HG03558 (cell line): ENCODE results near the gene PIP5KL1.

Experiments used
- ATAC-seq: cut with Tn5 transposase; IDR thresholded peaks from one replicate; pipeline ENCODE4 v1.9.1; 2021; ENCODE audit warnings: moderate number of reproducible peaks; ENCODE audit not compliant: unreplicated experiment; ENCODE audit errors: extremely low read depth

PIP5KL1 gene

DNA sequence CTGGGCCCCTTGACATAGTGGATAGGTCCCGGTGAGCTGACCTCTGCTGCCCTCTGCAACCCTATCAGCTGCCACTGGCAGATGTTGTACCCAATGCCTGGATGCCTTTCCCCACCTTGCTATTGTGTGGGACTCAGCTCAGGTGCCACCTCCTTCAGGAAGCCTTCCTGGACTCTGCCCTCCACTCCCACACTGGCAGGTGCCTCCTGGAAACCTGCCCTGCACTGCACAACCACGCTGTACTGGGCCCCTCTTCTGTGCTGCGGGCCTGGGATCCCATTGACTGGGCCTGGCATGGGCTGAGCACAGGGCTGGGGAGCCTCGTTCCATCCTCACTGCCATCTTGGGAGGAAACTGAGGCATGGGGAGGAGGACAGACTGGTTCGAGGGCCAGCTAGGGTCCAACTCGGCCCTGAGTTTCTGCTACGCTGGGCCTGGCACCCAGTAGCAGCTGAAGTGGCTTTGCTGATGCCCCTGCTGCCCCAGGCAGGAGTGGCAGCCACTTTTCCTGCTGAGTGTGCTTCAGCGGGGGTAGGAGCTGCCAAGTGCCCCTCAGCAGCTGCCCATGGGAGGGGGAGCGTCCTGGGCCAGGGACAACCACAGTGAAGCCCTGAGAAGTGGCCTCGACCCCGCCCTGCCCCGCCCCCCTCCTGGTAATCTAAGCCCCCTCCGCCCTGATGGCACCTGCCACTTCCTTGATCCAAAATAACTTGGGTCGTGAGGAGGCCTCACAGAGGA, 54.4 kb downstream of the PIP5KL1 start:
- no peak for ATAC-seq

DNA sequence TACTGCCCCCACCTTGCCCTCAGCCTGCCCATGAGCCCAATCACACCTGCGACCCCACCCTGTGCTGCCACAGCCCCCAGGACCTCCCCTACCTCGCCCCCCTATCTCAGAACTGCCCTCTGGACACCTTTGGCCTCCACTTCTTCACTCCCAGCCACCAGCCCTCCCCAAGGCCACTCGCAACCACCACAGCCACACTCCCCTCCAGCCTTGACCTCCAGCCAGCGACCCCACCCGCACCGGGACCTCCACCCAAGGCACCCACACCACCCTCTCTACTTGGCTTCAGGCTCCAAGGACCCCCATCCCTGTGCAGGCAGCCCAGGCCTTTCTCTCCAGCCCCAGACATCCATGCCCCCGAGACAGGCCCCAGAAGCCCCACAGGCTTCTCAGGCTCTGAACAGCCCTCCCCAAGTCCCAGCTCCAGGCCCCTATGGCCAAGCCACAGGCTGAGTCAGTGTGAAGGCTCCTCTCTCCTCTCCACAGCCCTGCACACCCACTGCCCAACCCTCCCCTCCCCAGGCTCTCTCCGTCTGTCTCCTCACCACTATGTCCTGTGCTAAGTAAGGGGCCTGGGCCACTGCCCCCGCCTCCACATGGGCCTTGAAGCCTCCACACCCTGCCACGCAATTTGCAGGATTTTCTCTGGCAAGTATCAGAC, 55.1 kb downstream of the PIP5KL1 start:
- ATAC-seq: no peak

DNA sequence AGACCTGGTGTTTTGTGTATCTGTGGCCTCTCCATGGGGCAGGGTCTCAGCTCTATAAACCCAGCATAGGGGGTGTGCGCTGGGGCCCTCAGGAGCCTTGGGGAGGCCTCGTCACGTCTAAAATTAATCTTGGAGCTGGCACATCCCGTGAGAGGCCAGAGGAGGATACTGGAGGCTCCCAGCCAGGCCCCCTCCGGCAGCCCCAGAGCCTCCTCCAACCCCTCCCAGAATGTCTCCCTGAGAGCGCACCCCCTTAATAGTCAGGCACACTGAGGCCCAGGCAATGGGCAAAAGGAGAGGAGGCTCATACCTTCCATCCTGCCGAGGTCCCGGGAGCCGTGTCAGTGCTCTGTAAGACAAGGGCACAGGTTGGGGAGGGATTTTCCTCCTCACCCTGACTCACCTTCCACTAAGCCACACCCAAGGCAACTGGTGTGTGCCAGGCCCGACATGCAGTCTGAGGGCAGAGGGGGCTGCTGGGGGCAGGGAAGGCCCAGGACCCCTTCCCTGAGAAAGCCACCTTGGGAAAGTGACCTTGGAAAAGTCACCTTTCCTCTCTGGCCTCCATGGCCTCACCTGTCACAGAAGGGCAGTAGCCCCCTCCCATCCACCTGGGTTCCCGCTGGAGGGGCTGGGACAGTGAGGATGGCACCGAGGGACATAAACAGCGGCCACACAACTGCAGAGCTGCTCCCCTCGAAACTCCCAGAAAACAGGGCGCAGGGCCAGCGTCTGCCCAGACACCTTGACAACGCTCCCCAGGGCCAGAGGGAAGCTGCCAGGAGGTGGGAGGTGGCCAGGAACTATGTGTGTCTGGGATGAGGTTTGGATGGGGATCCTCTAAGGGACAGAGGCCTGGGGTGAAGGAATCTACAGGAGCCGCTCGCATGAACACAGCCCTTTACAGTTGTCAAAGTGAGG, 56.0 kb downstream of the PIP5KL1 start:
- no peak for ATAC-seq

DNA sequence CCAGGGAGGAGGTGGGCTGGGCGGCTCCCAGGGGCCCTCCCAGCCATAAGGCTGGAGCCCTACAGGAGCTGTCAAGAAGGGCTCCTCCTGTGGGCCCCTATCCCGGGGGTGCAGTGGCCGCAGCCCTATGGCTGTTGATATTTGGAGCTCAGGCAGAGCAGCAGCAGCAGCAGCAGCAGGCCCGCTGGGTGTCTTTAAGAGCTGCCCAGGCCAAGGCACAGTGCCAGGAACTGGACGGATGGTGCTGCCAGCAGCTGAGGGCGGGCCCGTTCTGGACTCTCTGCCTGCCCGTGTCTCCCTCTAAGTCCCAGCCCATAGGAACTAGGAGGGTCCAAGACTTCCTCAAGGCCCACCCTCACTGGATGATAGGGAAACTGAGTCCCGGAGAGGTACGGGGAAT, 56.7 kb downstream of the PIP5KL1 start:
- ATAC-seq: no peak

DNA sequence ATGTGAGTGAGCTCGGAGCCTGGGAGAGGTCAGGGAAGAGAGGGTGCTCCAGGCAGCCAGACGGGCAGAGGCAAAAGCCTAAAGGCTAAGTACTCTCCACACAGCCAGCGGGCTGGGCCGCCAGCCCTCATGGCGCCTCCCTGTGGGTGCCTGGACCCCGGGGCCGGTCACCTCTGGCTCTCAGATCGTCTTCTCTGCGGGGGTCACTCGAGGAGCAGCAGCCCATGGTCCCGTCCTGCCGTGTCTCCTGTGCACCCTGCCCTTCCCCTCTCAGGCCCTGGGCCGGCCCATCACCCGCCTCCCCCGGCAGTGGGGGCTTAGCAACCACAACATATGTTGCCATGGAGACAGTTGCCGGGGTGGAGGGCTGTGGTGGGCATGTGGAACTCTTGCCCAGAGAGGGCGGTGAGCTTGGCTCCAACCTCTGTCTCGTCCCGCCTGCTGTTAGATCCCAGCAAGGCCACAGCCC, 57.3 kb downstream of the PIP5KL1 start:
- no peak for ATAC-seq

DNA sequence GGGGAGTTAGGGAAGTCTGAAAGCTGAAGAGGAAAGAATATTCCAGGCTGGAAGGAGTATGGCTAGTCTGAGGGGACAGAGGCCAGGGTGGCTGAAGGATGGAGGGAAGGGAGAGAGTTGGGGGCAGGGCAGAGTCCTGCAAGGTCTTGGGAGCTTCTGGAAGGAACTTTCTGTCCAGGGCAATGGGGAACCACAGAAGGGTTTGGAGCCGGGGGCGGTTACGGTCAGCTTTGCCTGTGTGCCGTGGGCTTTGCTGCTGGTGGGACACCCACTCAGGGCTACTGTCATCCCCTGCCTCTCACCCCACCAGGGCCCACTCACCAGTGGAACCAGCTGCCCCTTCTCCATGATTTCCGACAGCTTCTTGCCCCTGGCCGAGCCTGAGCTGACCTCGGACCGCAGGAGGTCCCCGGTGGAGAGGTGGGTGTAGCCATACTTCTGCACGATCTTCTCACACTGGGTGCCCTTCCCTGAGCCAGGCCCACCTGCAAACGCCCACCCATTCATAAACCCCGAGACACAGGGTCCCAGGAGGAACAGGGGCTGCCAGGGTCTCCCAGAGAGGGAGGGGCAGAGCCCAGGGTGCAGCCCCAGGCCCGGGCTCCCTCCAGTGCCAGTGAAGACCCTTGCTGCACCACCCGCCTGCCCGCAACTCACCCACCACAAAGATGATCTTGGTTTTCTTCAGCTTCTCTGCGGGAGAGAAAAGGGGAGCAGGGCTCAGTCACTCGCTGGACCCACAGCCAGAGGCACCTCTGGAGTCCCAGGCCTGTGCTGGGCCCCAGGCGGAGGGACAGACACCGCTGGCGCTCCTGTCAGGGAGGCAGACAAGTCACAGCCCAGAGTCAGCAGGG, 58.0 kb downstream of the PIP5KL1 start:
- ATAC-seq: no peak

DNA sequence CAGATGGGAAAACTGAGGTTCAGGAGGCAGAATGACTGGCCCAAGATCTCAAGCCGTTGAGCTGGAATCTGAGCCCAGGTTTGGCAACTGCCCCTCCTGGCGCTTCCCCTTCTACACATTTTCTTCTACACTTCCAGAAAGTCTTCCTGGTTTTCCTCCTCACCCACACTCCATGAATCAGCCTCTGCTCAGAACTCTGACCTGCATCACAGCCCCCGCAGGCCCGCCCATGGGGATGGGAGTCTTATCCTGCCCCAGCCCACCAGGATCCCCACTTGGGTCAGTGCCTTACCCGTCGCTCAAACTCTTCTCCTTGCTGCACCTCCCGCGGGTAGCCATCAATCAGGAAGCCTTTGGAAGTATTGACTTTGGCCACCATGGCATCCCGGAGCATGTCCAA, 59.0 kb downstream of the PIP5KL1 start:
- no peak for ATAC-seq

DNA sequence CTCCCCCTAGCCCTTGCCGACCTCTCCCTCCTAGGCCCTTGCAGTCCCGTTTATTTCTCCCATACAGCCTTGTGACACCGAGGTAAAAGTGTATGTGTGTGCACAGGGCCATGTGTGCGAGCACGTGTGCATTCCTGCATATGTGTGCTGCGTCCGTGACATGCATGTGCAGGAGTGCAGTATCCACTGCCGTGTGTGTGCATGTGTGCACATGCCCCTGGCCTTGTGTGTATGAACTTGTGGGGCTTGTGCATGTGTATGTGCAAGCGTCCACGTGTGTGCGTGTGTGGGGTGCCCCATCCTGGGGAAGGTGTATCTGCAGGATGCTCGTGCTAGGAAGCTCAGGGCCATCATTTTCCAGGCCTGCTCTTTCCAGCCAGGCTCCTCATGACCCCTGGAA, 59.7 kb downstream of the PIP5KL1 start:
- ATAC-seq: no peak
